CD4-positive, alpha-beta T cell (primary cell): ENCODE data around the gene DIP2C. TPM values are rescaled to one million over a fixed set of nuclear protein-coding genes. Genes with fewer than 3 reads are reported as not detected.

Experiments
- ATAC-seq: fragments of 200-7000 bp; cut with Tn5 transposase; one replicate; pipeline ENCODE4 v1.10.0; 2022; ENCODE audit warnings: mild to moderate bottlenecking; ENCODE audit not compliant: poor library complexity
- CTCF ChIA-PET: fragments of 350-600 bp; sonication (Branson Sonifier 250); formaldehyde crosslinking; loops from one replicate; lab custom pipeline; 2021; ENCODE audit warnings: antibody characterized with exemption, inconsistent platforms; lab: Charles Lee
- POLR2A ChIA-PET: fragments of 350-600 bp; sonication (Branson Sonifier 250); formaldehyde crosslinking; loops from one replicate; lab custom pipeline; 2021; ENCODE audit warnings: antibody characterized with exemption, inconsistent platforms; lab: Charles Lee
- DNase-seq, 14 experiments: peaks; one replicate each; pipeline ENCODE4 v3.0.0-alpha.2; 2013 to 2020; ENCODE audit warnings: mixed read lengths in 2 of 14
- H3K27ac ChIP-seq, 2 donors: one replicate each; pipeline versions ENCODE4 v1.5.1 to v1.7.0; 2013; ENCODE audit warnings: low read length in 2 of 2, low read depth in 1 of 2, mild to moderate bottlenecking in 1 of 2
- H3K27me3 ChIP-seq, 2 experiments: 1 replicate in 1 of 2; 2 replicates in 1 of 2; pipeline versions ENCODE4 v1.6.1 to v1.7.0; 2013; ENCODE audit warnings: low read length in 2 of 2, control low read depth in 1 of 2, mild to moderate bottlenecking in 1 of 2, moderate library complexity in 1 of 2; ENCODE audit not compliant: insufficient read depth in 2 of 2, control insufficient read depth in 1 of 2
- H3K36me3 ChIP-seq: one replicate; pipeline ENCODE4 v1.6.1; 2013; ENCODE audit warnings: low read length, control low read depth; ENCODE audit not compliant: insufficient read depth
- H3K4me1 ChIP-seq: one replicate; pipeline ENCODE4 v1.6.1; 2013; ENCODE audit warnings: low read length, control low read depth; ENCODE audit not compliant: insufficient read depth
- H3K4me3 ChIP-seq: one replicate; pipeline ENCODE4 v1.5.1; 2013; ENCODE audit warnings: mild to moderate bottlenecking, low read length, moderate library complexity
- H3K9me3 ChIP-seq, 2 experiments: 1 replicate in 1 of 2; 2 replicates in 1 of 2; pipeline versions ENCODE4 v1.6.1 to v1.7.0; 2013; ENCODE audit warnings: low read length in 2 of 2, mild to moderate bottlenecking in 2 of 2, control low read depth in 1 of 2, moderate library complexity in 1 of 2; ENCODE audit not compliant: control insufficient read depth in 1 of 2, insufficient read depth in 1 of 2
- H3K27ac Mint-ChIP-seq: one replicate; pipeline ENCODE4 v1.8.0; 2020; ENCODE audit warnings: mixed read lengths
- H3K27me3 Mint-ChIP-seq: one replicate; pipeline ENCODE4 v1.8.0; 2021; ENCODE audit warnings: mixed read lengths
- H3K36me3 Mint-ChIP-seq: one replicate; pipeline ENCODE4 v1.8.0; 2021; ENCODE audit warnings: low read depth, mixed read lengths
- H3K4me1 Mint-ChIP-seq: one replicate; pipeline ENCODE4 v1.8.0; 2021; ENCODE audit warnings: low read depth, mixed read lengths
- H3K4me3 Mint-ChIP-seq: one replicate; pipeline ENCODE4 v1.8.0; 2020; ENCODE audit warnings: mild to moderate bottlenecking, mixed read lengths
- H3K9me3 Mint-ChIP-seq: one replicate; pipeline ENCODE4 v1.8.0; 2020; ENCODE audit warnings: mixed read lengths
- intact Hi-C, 2 experiments: fragments of 100-400 bp; cut with DNase I in 1 of 2; cut with micrococcal nuclease in 1 of 2; formaldehyde crosslinking; loops; one replicate each; pipeline versions ENCODE4 v1.15.1 to v1.9.0; 2023 to 2025; cut with DNase I, micrococcal nuclease
- total RNA-seq, 174 experiments: library from RNA in 2 of 174; stranded (reverse) in 2 of 174; gene quantifications; one replicate each; pipeline ENCODE4 v1.2.3 and lab custom pipeline; 2021 to 2026
- TF ChIP-seq, protein P1 (sequence below): fragments of 200-600 bp; IDR thresholded peaks from one replicate; pipeline ENCODE4 v1.8.0; 2022; ENCODE audit warnings: antibody characterized with exemption, mild to moderate bottlenecking

Gene DIP2C
- total RNA-seq, 2 experiments from 2014 or later, result 4.1 TPM

DNA sequence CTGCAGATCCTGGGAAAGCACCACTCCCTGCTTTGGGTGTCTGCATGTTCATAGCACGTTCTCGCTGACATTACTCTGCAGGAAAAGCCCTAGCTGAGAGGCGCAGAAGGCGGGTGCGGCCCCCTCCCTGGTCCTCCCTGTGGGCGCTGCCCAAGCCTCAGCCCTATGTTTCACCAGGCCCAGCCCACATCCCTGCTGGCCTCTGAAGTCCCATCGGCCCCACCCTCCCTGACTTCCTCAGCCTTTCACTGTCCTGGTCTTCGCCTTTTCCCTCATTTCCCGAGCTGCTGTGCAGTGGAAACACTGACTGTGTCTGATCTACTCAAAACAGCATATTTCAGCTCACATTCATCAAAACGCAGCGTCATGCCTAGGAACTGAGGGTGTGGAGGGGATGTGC is 36.3 kb upstream of the DIP2C start:
- Histone ChIP-seq H3K4me3 (no peak overlapping the region), H3K27me3 (no peaks in the 10 kb centered on the region), H3K9me3 (peaks cover 0 to 14% of the 10 kb centered on the region in 2 experiments), H3K36me3 (no peaks in the 10 kb centered on the region), H3K27ac (no peak overlapping the region), H3K4me1 (no peaks in the 10 kb centered on the region)
- CTCF ChIA-PET, result no interaction called here
- ATAC-seq, result no peak
- intact Hi-C loops, result no loop called here
- Mint-ChIP-seq H3K36me3 (no peaks in the 10 kb centered on the region), H3K27me3 (no peaks in the 10 kb centered on the region), H3K4me1 (no peaks in the 10 kb centered on the region), H3K4me3 (no peak overlapping the region), H3K9me3 (no peaks in the 10 kb centered on the region), H3K27ac (no peak overlapping the region)
- POLR2A ChIA-PET, result no interaction called here
- no peak for DNase-seq
- TF ChIP-seq, protein P1, sequence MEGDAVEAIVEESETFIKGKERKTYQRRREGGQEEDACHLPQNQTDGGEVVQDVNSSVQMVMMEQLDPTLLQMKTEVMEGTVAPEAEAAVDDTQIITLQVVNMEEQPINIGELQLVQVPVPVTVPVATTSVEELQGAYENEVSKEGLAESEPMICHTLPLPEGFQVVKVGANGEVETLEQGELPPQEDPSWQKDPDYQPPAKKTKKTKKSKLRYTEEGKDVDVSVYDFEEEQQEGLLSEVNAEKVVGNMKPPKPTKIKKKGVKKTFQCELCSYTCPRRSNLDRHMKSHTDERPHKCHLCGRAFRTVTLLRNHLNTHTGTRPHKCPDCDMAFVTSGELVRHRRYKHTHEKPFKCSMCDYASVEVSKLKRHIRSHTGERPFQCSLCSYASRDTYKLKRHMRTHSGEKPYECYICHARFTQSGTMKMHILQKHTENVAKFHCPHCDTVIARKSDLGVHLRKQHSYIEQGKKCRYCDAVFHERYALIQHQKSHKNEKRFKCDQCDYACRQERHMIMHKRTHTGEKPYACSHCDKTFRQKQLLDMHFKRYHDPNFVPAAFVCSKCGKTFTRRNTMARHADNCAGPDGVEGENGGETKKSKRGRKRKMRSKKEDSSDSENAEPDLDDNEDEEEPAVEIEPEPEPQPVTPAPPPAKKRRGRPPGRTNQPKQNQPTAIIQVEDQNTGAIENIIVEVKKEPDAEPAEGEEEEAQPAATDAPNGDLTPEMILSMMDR, result no peak

DNA sequence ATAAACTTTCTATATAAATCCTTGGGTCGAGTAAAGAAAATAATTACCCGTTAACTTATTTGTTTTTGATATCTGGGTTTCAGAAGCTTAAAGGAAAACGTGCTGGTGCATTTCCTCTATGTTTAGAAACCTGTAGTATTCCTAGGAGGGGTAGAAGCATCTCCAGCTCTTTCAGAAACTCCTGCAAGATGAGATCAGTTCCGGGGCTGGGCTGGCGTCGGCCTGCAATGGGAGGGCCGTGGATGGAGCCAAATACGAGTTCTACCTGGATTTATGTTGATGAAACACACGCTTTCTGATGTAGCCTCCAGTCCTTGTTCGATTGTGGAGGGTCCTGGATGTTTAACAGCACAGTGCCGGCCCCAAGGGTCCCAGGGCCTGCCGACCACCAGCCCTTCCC is 35.8 kb upstream of the DIP2C start:
- H3K9me3 Mint-ChIP-seq, result no peaks in the 10 kb centered on the region
- TF ChIP-seq, protein P1, result no peak
- intact Hi-C loops, result no loop called here
- ATAC-seq (no peak), DNase-seq (no peak)
- POLR2A ChIA-PET, result no interaction called here
- no peak overlapping the region for H3K4me3 ChIP-seq
- no peaks in the 10 kb centered on the region for H3K27me3 Mint-ChIP-seq
- H3K27ac Mint-ChIP-seq, result no peak overlapping the region
- H3K4me1 ChIP-seq, result no peaks in the 10 kb centered on the region
- no peaks in the 10 kb centered on the region for H3K27me3 ChIP-seq
- no peaks in the 10 kb centered on the region for H3K36me3 Mint-ChIP-seq
- CTCF ChIA-PET, result no interaction called here
- no peaks in the 10 kb centered on the region for H3K4me1 Mint-ChIP-seq
- H3K36me3 ChIP-seq, result no peaks in the 10 kb centered on the region
- H3K4me3 Mint-ChIP-seq, result no peak overlapping the region
- H3K9me3 ChIP-seq, result peaks cover 0 to 14% of the 10 kb centered on the region in 2 experiments
- no peak overlapping the region for H3K27ac ChIP-seq

DNA sequence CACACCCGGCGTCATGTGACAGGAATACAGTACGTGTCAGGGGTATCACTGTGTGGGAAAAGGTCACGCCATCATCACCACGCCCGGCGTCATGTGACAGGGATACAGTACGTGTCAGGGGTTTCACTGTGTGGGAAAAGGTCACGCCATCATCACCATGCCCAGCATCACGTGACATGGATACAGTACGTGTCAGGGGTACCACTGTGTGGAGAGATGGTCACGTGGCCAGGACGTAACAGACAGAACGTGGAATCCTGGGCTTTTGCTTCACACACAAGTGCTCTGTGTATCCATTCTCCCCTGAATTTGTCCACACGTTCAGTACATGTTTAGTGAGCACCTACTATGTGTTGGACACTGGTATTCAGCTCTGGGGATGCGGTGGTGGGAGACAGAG is 34.5 kb upstream of the DIP2C start:
- Histone ChIP-seq H3K27ac (no peak overlapping the region), H3K9me3 (peaks cover 0 to 14% of the 10 kb centered on the region in 2 experiments), H3K36me3 (no peaks in the 10 kb centered on the region), H3K4me3 (no peak overlapping the region), H3K27me3 (no peaks in the 10 kb centered on the region), H3K4me1 (no peaks in the 10 kb centered on the region)
- Mint-ChIP-seq H3K36me3 (no peaks in the 10 kb centered on the region), H3K27ac (no peak overlapping the region), H3K4me1 (no peaks in the 10 kb centered on the region), H3K9me3 (no peaks in the 10 kb centered on the region), H3K27me3 (no peaks in the 10 kb centered on the region), H3K4me3 (no peak overlapping the region)
- ATAC-seq (no peak), DNase-seq (no peak)
- TF ChIP-seq, protein P1, result no peak
- POLR2A ChIA-PET, result no interaction called here
- CTCF ChIA-PET, result no interaction called here
- intact Hi-C loops, result no loop called here
